GM21737 (cell line): Measurements from ENCODE around the gene ITPR2.
"Not testable (repeated sequence)": the region's sequence is repeated elsewhere in the genome, so short reads cannot be mapped to it uniquely, and the experiment has no call there.

ENCODE experiments used
- ATAC-seq: cut with Tn5 transposase; IDR thresholded peaks from one replicate; pipeline ENCODE4 v1.9.1; 2021; ENCODE audit warnings: mild to moderate bottlenecking, moderate library complexity; ENCODE audit not compliant: unreplicated experiment

Gene ITPR2

DNA sequence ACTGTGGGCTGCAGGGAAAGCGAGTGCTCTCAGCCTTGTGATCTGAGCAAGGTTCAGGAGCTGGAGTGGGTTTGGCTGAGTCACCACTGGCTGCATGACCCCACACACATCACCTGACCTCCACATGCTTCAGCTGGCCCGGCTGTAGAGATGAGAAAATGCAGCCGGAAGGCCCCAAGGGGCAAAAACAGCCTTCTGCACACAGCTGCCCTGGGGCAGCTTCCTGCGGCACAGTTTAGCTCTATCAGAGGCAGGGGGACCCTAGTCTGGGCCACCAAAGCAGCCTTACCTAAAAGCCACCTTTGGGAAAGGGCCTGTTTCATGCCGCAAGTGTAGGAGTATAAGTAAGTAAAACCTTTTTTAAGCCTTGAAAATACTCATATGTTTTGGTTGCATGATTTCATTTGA is 514.3 kb downstream of the ITPR2 start:
- peak; percentile 83 for ATAC-seq

DNA sequence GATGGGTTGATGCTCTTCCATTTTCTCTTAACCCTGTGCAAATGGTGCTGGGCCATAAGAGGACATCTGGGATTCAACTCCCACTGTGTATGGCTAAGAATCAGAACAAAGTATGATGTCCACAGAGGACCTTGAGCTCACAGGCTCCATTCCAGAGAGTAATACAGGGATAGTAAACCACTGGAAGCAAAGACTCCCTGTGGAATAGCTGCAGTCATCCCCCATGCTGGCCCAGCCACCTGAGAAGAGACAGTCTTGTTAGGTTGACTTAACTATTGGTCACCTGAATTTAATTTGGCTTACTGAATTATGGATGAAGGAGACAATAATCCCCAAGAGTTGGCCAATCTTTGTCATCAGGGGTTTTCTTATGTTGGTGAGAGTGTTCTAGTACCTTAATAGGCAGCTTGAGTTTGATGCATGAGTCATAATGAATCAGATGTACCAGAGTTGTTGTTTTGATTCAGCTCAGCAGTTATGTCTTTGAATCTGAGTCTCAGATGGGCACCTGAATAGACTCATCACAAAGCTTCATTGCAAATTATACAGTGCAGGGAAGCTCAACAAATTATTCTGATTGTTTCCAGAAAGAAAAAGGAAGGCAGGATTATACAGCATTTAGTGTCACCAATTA is 514.9 kb downstream of the ITPR2 start:
- peak; percentile 48 for ATAC-seq

DNA sequence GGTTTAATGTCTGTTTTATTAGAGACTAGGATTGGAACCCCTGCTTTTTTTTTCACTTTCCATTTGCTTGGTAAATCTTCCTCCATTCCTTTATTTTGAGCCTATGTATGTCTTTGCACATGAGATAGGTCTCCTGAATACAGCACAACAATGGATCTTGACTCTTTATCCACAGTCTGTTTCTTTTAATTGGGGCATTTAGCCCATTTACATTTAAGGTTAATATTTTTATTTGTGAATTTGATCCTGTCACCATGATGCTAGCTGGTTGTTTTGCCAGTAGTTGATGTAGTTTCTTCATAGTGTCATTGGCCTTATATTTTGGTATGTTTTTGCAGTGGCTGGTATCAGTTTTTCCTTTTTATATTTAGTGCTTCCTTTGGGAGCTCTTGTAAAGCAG is 518.9 kb downstream of the ITPR2 start:
- not testable (repeated sequence) for ATAC-seq

DNA sequence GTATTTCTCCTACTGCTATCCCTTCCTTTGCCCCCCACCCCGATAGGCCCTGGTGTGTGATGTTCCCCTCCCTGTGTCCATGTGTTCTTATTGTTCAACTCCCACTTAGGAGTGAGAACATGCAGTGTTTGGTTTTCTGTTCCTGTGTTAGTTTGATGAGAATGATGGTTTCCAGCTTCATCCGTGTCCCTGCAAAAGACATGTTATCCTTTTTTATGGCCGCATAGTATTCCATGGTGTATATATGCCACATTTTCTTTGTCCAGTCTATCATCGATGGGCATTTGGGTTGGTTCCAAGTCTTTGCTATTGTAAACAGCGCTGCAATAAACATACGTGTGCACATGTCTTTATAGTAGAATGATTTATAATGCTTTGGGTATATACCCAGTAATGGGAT is 522.5 kb downstream of the ITPR2 start:
- not testable (repeated sequence) for ATAC-seq

DNA sequence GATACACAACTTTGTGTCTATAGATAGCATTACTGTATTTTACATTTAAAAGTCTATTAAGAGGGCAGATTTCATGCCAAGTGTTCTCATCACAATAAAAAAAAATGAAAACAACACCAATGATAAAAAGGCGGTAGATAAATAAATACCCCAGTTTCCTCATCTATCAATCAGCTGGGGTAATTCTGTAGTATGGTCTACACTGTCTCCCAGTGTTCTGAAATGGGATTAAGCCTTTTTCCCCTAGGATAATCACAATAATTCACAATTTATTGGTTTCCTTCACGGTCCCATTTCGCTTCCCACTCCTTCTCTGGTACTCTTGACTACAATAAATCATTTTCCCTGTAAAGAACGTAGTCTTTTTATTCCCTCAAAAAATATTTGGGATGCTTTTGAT is 523.4 kb downstream of the ITPR2 start:
- no peak for ATAC-seq

DNA sequence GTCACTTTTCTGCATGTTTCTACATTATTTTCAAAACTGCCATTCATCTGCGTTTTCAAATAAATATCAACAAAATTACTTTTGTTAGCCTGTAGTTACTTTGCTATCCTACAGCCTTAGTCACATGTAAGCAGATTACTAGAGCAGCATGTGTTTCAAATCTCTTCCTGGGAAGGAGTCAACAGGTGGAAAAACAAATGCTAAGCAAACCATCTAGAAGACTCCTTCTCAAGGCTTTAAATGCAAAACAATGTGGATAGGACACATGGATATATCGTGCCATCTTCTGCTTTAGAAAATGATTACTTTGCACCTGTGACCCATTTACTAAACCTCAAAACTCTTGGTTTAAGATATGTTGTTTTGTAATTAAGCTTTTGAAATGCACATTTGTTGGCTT is 528.7 kb downstream of the ITPR2 start:
- ATAC-seq: no peak

DNA sequence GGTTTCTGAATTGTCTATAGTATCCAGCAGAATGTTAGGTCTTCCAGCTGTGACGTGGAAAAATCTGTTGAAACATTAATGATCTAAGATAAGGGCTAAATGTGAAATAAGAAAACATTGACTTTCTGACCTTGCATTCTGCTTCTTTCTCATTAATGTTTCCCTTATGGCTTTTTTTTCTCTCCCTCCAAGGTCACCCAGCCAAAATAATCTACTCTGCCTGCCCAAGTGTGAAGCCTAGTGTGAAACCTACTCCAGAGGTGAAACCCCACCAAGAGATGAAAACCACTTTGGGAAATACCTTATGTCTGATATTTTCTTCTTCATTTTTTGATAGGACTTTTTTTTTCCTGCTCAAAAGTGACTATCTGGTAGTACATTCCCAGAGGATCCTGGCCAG is 529.6 kb downstream of the ITPR2 start:
- no peak for ATAC-seq

DNA sequence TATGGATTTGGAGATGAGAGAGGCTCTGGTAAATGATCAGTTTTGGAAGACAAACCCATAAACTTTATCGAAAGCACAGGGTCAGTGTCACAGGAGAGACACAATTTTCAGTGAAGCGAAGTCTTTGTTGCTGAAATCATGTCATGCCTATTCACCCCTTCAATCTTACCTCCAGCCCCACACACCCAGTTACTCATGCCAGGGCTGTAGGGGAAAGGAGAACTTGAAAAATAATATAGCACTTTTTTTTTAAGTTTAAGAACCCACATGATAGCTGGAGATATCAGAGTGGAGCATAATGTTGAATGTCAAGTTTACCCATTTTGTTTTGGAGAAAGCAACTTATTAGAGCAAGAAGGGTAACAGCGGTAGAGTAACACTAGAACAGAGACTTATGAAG is 530.2 kb downstream of the ITPR2 start:
- ATAC-seq: no peak

DNA sequence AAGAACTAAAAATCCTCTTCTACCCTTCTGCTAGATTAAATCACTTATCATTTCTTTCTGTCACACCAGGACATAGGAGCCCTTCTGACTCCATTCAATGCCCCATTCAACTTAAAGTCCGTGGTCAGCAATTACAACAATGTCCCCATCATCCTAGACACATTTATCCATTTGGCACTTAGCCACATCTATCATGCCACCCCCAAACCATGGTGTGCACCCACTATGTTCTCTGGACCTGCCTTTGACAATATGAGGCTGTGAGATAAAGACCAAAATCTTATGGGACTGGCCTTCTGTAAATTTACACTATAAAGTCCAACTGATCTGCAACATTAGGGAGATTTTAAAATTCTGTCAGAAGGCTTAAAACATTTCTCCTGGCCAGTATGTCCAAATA is 533.2 kb downstream of the ITPR2 start:
- ATAC-seq: no peak

DNA sequence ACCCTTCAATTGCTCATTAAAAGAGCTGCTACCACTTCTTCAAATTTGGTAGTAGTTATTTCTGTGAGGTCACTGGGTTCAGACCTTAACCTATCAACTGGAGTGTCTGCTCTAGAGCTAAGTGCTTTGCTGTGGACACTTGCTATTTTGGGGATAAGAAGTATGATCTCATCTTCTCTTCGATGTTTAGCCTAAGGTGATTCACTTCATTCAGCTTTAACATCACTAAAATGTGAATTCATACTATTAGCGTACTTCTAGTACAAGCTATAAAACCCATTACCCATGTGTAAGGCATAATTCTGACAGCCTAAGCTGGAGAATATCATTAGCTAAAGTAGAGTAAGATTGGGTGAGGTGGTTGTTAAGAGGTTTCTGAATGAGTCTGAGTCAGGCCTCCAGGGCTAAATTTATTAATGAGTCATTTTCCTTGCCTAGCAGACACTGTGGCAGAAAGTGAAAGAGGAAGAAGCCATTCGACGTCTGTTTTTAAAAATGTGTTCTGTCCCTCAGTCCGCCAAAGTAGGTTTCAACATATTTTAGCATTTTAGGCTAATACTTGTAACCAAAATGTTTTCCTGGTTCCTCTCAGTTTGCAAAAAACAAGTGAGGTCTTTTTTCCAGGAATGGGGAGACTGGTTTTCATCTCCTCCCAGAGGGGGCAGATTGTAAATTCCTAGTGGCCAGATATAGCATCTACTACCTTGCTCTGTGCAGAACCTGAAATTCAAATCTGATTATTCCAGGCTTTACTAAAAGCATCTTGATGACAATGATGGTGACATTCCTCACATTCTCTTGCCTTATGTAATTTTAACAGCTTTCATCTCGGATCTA is 534.0 kb downstream of the ITPR2 start:
- peak; percentile 97 for ATAC-seq

DNA sequence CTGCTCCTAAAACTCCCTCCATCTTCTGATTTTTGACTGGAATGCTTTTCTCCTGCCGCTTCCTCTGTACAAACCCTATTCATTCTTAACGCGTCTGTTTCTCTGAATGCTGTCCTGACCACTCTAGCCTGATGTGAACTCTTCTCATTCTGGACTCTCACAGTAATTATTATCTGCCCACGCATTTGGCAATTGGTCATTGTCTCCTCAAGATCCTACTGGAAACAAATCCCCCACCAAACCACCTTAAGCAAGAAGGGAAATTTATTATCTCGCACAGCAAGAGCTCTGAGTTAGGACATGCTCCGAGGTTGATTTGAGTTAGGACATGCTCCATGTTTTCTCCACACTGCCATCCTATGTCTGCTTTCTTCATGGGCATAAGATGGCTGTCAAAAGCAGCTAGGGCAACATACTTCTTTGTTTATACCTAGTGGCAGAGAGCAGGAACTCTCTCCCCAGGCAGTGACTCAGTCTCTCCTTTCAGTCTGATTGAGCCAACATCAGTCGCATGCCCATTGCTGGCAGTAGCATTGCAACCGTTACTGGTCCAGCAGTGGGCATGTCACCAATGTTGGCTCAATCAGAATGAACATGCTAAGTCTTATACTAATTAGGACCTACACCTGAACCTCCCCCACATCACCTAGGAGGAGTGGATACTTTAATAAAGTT is 535.5 kb downstream of the ITPR2 start:
- ATAC-seq: no peak

DNA sequence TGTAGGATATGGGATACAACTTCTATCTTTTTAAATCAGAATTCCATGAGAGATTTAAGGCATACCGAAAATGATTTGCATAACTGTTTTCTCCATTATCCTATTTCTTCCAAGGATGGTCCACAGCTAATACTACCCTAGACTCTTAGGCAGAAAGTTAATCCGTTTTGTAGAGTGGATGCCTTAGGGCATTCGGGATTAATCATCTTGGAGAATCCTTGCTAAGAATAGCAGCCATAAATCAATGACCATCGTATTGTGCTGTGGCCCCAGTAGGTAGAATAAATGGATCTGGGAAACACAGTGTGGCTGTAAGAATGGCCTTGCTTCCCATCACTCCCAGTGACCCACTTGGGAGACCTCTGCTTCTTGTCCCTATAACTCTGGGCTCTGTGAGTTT is 538.0 kb downstream of the ITPR2 start:
- ATAC-seq: no peak

DNA sequence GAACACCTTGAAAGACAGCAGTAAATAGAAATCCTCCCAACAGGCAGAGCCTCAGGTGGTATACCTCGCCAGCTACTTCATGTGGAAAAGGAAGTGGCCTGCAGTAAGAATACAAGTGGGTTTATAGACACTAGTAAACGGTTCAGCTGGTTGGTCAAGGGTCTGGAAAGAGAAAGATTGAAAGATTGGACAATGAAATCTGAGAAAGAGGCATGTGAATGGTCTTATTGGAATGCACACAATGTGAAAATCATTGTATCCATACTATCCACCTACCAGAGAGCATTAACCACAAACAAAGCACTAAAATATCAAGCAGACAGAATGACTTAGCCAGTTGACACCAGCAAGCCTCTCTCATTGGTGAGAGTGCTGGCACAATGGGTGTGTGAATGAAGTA is 539.4 kb downstream of the ITPR2 start:
- no peak for ATAC-seq

DNA sequence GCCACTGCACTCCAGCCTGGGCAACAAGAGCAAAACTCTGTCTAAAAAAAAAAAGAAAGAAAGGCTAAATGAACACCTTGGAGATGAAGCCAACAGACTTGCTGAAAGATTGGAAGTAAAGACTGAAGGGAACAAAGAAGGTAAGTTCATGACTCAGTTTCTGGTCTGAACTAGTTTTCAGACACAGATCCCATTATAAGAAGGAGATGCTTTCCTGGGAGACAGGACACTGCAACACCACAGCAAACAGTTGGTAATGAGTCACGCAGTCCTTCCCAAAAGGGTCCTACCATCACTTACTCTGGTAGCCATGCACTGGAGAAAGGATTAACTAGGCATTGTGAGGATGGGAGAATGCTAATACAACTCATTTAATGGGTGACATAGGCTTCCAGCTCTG is 540.4 kb downstream of the ITPR2 start:
- no peak for ATAC-seq

DNA sequence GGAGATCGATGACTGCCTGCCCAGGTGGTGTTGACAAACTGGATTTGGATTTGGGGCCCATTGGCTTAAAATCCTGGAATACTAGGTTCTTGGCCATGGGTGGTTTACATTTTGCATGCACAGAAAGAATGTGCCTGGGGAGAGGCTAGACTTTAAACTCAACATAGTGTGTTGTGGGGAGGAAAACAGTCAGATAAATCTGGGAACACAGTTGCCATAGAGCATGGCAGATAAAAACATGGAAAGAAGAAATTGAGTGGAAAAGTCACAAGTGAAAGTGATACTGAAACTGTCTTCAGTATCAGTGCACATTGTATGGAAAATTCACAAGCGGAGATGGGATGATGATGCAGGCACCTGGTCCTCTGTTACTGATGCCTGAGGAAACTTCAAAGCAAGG is 542.4 kb downstream of the ITPR2 start:
- ATAC-seq: no peak

DNA sequence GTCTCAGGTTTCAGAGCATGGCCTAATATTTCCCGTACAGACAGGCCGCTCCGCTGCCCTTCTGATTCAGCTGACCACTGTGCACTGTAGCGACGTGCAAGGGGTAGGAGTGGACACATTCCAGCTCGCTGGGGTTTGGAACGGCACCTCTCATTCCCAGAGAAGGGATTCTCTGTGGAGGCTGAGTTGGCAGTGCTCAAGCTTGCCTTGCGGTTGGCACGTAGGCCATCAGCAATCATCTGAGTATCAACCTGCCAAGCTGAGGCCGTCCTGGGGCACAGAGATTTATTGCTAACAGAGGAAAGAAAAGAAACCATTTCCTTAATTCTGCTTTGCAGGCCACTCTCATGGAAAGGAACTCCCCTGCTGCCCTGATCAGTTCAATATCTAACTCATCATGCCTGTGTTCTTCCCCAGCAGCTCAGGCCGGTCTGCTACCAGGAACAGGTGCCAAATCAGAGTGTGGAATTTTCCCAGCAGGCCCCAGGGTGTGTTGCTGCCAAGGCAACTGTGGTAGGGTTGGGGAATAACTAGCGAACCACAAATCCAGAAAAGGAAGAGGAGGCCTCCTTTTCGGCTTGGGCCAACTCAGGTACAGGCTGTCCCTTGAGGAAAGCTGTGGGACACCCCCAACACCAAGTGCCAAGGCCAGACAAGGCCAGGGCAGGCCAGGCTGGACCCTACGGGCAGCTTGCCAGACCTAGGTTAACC is 545.2 kb downstream of the ITPR2 start:
- no peak for ATAC-seq
